Testis (tissue), 3 donors: ENCODE data around the gene SORCS3. TPM values are rescaled to one million over a fixed set of nuclear protein-coding genes. Genes with fewer than 3 reads are reported as not detected.

Experiments used
- DNase-seq: peaks from one replicate; pipeline ENCODE4 v3.0.0-alpha.2; 2019
- H3K27ac ChIP-seq, 2 donors: fragments of 200-600 bp; sonication (generic); one replicate each; pipeline ENCODE4 v1.5.1; 2019
- H3K27me3 ChIP-seq: fragments of 200-600 bp; sonication (generic); one replicate; pipeline ENCODE4 v1.5.1; 2019
- H3K36me3 ChIP-seq: fragments of 200-600 bp; sonication (generic); one replicate; pipeline ENCODE4 v1.5.1; 2017; ENCODE audit warnings: low read depth; ENCODE audit errors: missing control alignments
- H3K4me1 ChIP-seq: fragments of 200-600 bp; sonication (generic); one replicate; pipeline ENCODE4 v1.5.1; 2019
- H3K4me3 ChIP-seq, 2 donors: fragments of 200-600 bp; sonication (generic); one replicate each; pipeline ENCODE4 v1.5.1; 2017 to 2019
- H3K9me3 ChIP-seq: fragments of 200-600 bp; sonication (generic); one replicate; pipeline ENCODE4 v1.5.1; 2017
- POLR2A ChIP-seq: fragments of 450-650 bp; IDR thresholded peaks from one replicate; pipeline ENCODE4 v1.6.1; 2017; ENCODE audit warnings: antibody characterized with exemption, mild to moderate bottlenecking, moderate library complexity
- WGBS, 2 donors: methylation state at CpG; one replicate each; pipeline ENCODE4 v1.1.5; 2018; 5-methylcytosine and 5-hydroxymethylcytosine counted together
- intact Hi-C: fragments of 100-400 bp; cut with DNase I; formaldehyde crosslinking; loops from one replicate; pipeline ENCODE4 v1.15.1; 2023; ENCODE audit warnings: low total_unique reads
- polyA plus RNA-seq: library from polyadenylated mRNA; stranded (reverse); fragments of 350-450 nt; fragmentation: Illumina TruSeq; extraction: RNeasy Lipid Tissue Mini Kit (QIAGEN cat#74804); gene quantifications from one replicate; pipeline ENCODE4 v1.2.3, GENCODE V29; 2014; ENCODE audit warnings: low read depth, low replicate concordance; ENCODE audit not compliant: insufficient read depth
- total RNA-seq, 2 donors: library from RNA; depleted of rRNA; stranded (reverse); fragments of >200 nt; gene quantifications; one replicate each; pipeline ENCODE4 v1.2.3, GENCODE V29; 2016
- TF ChIP-seq, protein P1 (sequence below), 3 experiments: fragments of 450-650 bp in 2 of 3; fragments of 200-600 bp in 1 of 3; sonication (generic) in 1 of 3; IDR thresholded peaks; one replicate each; pipeline ENCODE4 v1.5.1; 2016 to 2019; ENCODE audit warnings: antibody characterized with exemption in 3 of 3, mild to moderate bottlenecking in 2 of 3, moderate library complexity in 1 of 3

SORCS3 gene
- total and polyA plus RNA-seq, 3 donors from 2014 or later: 1.3 to 2.2 (median 1.7) TPM

DNA sequence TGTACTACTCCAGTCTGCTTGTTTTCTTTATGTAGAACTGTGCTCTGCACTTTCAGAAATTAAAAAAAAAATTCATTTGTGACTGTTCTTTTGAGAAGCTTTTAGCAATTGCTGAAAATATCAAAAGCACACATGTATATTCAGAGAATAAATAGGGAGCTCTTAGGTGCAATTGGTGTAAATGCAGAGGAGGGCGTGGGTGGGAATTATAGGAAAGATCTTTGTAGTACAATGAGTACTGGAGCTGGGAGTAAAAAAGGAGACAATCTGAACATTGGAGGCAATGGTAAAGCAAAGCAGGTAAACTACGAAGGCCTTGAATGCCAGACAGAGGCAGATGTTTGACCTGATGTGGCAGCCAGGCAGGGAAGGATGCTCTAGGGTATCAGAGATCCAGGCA is 267.5 kb downstream of the SORCS3 start:
- intact Hi-C loops: no loop called here
- Histone ChIP-seq H3K4me3 (no peak overlapping the region), H3K4me1 (no peaks in the 10 kb centered on the region), H3K9me3 (no peaks in the 10 kb centered on the region), H3K27ac (no peak overlapping the region), H3K36me3 (no peaks in the 10 kb centered on the region), H3K27me3 (no peaks in the 10 kb centered on the region)
- no peak for DNase-seq
- 84 to 87% methylated on average over 2 of the region's 2 CpGs for WGBS, 2 donors
- TF ChIP-seq, protein P1, sequence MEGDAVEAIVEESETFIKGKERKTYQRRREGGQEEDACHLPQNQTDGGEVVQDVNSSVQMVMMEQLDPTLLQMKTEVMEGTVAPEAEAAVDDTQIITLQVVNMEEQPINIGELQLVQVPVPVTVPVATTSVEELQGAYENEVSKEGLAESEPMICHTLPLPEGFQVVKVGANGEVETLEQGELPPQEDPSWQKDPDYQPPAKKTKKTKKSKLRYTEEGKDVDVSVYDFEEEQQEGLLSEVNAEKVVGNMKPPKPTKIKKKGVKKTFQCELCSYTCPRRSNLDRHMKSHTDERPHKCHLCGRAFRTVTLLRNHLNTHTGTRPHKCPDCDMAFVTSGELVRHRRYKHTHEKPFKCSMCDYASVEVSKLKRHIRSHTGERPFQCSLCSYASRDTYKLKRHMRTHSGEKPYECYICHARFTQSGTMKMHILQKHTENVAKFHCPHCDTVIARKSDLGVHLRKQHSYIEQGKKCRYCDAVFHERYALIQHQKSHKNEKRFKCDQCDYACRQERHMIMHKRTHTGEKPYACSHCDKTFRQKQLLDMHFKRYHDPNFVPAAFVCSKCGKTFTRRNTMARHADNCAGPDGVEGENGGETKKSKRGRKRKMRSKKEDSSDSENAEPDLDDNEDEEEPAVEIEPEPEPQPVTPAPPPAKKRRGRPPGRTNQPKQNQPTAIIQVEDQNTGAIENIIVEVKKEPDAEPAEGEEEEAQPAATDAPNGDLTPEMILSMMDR (IDR thresholded peaks at IDR 0.05): no peak
- TF ChIP-seq POLR2A: no peak

DNA sequence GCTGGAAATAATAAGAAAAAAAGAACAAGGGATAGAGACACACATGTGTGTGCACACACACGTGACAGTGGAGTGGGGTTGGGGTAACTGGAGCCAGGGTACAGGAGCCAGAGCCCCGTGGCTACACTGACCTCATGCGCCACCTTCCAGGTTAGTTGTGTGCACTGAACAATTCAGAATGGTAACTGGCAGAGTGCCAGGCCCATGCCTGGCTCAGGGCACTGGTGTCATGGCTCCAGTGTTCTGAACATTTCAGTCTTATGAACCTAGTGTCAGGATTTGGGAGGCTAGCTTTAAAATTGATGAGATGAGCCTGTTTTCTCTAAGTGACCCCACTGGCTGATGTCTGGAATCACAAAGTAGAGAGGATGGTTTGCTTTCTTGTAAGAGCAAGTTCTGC is 269.6 kb downstream of the SORCS3 start:
- WGBS, 2 donors: 86 to 88% methylated on average over 3 of the region's 3 CpGs
- TF ChIP-seq, protein P1 (IDR thresholded peaks at IDR 0.05): no peak
- no peak for TF ChIP-seq POLR2A
- H3K36me3 ChIP-seq: no peaks in the 10 kb centered on the region
- H3K4me1 ChIP-seq: no peaks in the 10 kb centered on the region
- no peak for DNase-seq
- no peak overlapping the region for H3K27ac ChIP-seq
- no peaks in the 10 kb centered on the region for H3K9me3 ChIP-seq
- H3K27me3 ChIP-seq: no peaks in the 10 kb centered on the region
- intact Hi-C loops: no loop called here
- no peak overlapping the region for H3K4me3 ChIP-seq

DNA sequence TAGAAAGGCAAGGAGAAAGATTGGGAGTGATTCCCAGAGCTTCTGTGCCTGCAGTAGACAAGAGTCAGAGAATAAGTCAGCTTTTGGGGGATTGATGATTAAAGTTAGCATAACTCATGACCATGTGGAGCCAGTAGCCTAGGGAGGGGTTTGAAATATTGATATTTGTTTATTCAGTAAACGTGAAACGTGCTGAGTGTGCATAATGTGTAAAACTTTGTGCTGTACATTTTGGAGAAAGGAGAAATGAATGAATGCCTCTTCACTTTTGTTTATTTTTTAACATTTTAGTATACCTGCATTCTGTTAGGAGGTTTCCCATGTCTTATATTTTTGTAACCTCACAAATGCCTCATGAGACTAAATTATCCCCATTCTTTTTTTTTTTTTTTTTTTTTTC is 272.3 kb downstream of the SORCS3 start:
- intact Hi-C loops: no loop called here
- no peaks in the 10 kb centered on the region for H3K9me3 ChIP-seq
- no peak overlapping the region for H3K27ac ChIP-seq
- H3K4me1 ChIP-seq: no peaks in the 10 kb centered on the region
- no peak for DNase-seq
- no peak overlapping the region for H3K4me3 ChIP-seq
- TF ChIP-seq, protein P1 (IDR thresholded peaks at IDR 0.05): no peak
- no peak for TF ChIP-seq POLR2A
- H3K27me3 ChIP-seq: no peaks in the 10 kb centered on the region
- WGBS, 2 donors: 77 to 89% methylated on average over 2 of the region's 2 CpGs
- H3K36me3 ChIP-seq: no peaks in the 10 kb centered on the region

DNA sequence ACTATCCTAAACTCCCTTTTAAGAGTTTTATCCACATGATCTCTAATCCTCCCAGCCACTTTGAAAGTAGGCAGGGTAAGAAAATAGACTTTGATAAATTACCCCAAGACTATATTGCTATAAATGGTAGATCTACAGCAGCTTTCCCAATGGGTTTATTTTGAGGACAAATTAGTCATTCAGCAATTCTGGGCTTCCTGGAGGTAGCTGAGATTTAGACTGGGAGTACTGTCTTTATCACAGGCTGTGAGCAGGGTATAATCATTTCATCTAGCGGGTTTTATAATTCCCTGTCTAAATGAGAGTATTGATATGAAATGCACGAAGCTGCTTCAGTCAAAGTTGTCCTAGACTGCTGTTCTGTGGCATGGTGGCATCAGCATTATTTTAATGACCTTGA is 279.4 kb downstream of the SORCS3 start:
- 90 to 95% methylated on average over 2 of the region's 2 CpGs for WGBS, 2 donors

DNA sequence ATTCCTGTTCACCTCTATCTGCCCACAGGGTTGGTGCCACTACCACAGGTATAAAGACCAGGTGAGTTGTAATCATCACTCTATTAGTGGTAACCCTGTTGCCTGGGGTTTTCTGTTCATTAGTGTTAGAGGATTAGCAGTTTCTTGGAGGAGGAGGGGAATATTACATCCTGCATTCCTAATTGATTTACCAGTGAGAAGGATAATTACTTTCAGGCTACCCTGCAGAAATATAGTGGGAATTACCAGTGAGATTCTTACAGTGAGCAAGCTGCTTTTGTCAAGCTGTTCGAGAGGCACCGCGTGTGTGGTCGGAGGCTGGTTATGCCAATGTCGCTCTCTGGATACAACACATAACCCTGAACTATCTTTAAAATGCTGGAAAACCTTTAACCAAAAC is 280.7 kb downstream of the SORCS3 start:
- Histone ChIP-seq H3K9me3 (no peaks in the 10 kb centered on the region), H3K27ac (no peak overlapping the region), H3K36me3 (no peaks in the 10 kb centered on the region), H3K27me3 (no peaks in the 10 kb centered on the region), H3K4me3 (no peak overlapping the region), H3K4me1 (no peaks in the 10 kb centered on the region)
- TF ChIP-seq POLR2A: no peak
- TF ChIP-seq, protein P1 (IDR thresholded peaks at IDR 0.05): no peak
- no peak for DNase-seq
- intact Hi-C loops: no loop called here
- WGBS, 2 donors: 71 to 87% methylated on average over 5 of the region's 5 CpGs

More for the DNA sequence above, 279.4 kb downstream of the SORCS3 start:
- Histone ChIP-seq H3K36me3 (no peaks in the 10 kb centered on the region), H3K27ac (no peak overlapping the region), H3K4me3 (no peak overlapping the region), H3K9me3 (no peaks in the 10 kb centered on the region), H3K27me3 (no peaks in the 10 kb centered on the region), H3K4me1 (no peaks in the 10 kb centered on the region)
- no peak for TF ChIP-seq POLR2A
- TF ChIP-seq, protein P1 (IDR thresholded peaks at IDR 0.05): no peak
- intact Hi-C loops: no loop called here
- DNase-seq: no peak
